Adrenal gland (tissue), 5 donors: ENCODE results near the gene NHS.

Experiments used
- POLR2A ChIP-seq, 2 donors: fragments of 450-650 bp; IDR thresholded peaks; one replicate each; pipeline ENCODE4 v1.6.1; 2017; ENCODE audit warnings: antibody characterized with exemption in 2 of 2, mild to moderate bottlenecking in 2 of 2, moderate library complexity in 1 of 2
- TF ChIP-seq, protein P1 (sequence below), 6 experiments: fragments of 450-650 bp in 4 of 6; fragments of 200-600 bp in 2 of 6; sonication (generic) in 1 of 6; IDR thresholded peaks; 1 replicate in 5 of 6; 2 replicates in 1 of 6; pipeline versions ENCODE4 v1.5.1 to v1.8.0; 2016 to 2021; ENCODE audit warnings: antibody characterized with exemption in 6 of 6, mild to moderate bottlenecking in 2 of 6, moderate library complexity in 1 of 6
- donor health status: DM: no; HTN: no; CAD: no.

DNA sequence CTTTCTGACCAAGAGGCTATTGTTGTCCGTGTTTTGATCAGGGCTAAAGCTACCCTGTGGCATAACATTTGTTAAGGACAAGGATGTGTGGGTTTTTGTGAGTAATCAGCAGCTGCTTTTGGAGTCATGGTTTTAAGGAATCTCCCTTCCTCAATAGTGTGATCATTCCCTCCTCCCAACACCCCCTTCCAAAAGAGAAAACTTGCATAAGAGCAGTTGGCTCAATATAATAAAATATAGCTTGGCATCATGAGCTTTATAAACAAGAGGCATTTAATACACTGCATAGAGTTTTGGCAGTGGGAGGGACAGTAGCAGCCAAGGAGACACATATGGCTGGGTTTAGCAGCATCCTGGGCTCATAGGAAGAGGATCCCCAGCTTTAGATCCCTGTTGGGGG is 84.7 kb downstream of the NHS start:
- TF ChIP-seq, protein P1, sequence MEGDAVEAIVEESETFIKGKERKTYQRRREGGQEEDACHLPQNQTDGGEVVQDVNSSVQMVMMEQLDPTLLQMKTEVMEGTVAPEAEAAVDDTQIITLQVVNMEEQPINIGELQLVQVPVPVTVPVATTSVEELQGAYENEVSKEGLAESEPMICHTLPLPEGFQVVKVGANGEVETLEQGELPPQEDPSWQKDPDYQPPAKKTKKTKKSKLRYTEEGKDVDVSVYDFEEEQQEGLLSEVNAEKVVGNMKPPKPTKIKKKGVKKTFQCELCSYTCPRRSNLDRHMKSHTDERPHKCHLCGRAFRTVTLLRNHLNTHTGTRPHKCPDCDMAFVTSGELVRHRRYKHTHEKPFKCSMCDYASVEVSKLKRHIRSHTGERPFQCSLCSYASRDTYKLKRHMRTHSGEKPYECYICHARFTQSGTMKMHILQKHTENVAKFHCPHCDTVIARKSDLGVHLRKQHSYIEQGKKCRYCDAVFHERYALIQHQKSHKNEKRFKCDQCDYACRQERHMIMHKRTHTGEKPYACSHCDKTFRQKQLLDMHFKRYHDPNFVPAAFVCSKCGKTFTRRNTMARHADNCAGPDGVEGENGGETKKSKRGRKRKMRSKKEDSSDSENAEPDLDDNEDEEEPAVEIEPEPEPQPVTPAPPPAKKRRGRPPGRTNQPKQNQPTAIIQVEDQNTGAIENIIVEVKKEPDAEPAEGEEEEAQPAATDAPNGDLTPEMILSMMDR (IDR thresholded peaks at IDR 0.05), result no peak
- no peak for TF ChIP-seq POLR2A (IDR thresholded peaks at IDR 0.05)
